Right cardiac atrium (tissue), 5 donors: ENCODE results near the gene LSG1. TPM values are rescaled to one million over a fixed set of nuclear protein-coding genes. Genes with fewer than 3 reads are reported as not detected.
A peak's percentile ranks its signal among the peaks of the same experiment; 100 is the strongest.

Source experiments
- ATAC-seq, 2 donors: fragments of 200-7000 bp; cut with Tn5 transposase; one replicate each; pipeline versions ENCODE4 v1.8.0 to v1.9.1; 2020; ENCODE audit warnings: moderate library complexity in 2 of 2, mild to moderate bottlenecking in 1 of 2
- DNase-seq, 3 donors: peaks; one replicate each; pipeline ENCODE4 v3.0.0-alpha.2; 2020
- H3K27ac ChIP-seq: one replicate; pipeline ENCODE4 v1.5.1; 2013; ENCODE audit warnings: mild to moderate bottlenecking, low read length, control low read depth, moderate library complexity
- H3K27me3 ChIP-seq: one replicate; pipeline ENCODE4 v1.6.1; 2013; ENCODE audit not compliant: control insufficient read depth, insufficient read depth
- H3K4me1 ChIP-seq: one replicate; pipeline ENCODE4 v1.6.1; 2013; ENCODE audit warnings: low read length; ENCODE audit not compliant: control insufficient read depth, insufficient read depth
- H3K4me3 ChIP-seq: one replicate; pipeline ENCODE4 v1.5.1; 2013; ENCODE audit warnings: low read length, control low read depth
- H3K9me3 ChIP-seq: one replicate; pipeline ENCODE4 v1.6.1; 2013; ENCODE audit warnings: low read length; ENCODE audit not compliant: control insufficient read depth
- WGBS: extraction: QIAGEN DNeasy Blood & Tissue Kit; methylation state at CpG from one replicate; pipeline ENCODE4 v1.1.7; 2013; 5-methylcytosine and 5-hydroxymethylcytosine counted together
- intact Hi-C, 4 donors: fragments of 100-400 bp; cut with DNase I; formaldehyde crosslinking; loops; one replicate each; pipeline versions ENCODE4 v1.11.0 to v1.14.0; 2022 to 2023
- polyA plus RNA-seq: library from polyadenylated mRNA; stranded (reverse); fragments of 200-250 nt; gene quantifications from one replicate; pipeline ENCODE4 v1.2.3, GENCODE V29; 2013
- total RNA-seq, 4 donors: library from RNA; stranded (reverse); fragmentation: NEBNext Ultra II Directional; extraction: Animal tissue kit (Norgen Biotek cat#: 25700); gene quantifications; one replicate each; pipeline ENCODE4 v1.2.1, GENCODE V29; 2021
- donor health status: healthy with polysubstance abuse.
- donor health status: DM: no; HTN: yes; CAD: no.
- donor health status: DM: no; HTN: no; CAD: no.
- donor health status: DM: no; HTN: yes; CAD: no; lungs with severe emphysema.
- donor health status: DM: yes; HTN: yes; CAD: no.

LSG1 gene
- total and polyA plus RNA-seq, 5 donors = 12.1 to 23.4 (median 17.7) TPM

GRCh38 chr3:194604126-194604525 lies 67.9 kb downstream of the LSG1 start:
- Histone ChIP-seq H3K27ac (no peak overlapping the region), H3K9me3 (no peaks in the 10 kb centered on the region), H3K4me3 (no peak overlapping the region), H3K4me1 (no peaks in the 10 kb centered on the region), H3K27me3 (no peaks in the 10 kb centered on the region)
- intact Hi-C loops = loop anchor here in 1 of 4 donors (2.0 kb wide), 1 partner anchor 55 kb away; no protein-coding TSS in a partner anchor
- WGBS = 91% methylated on average over 22 of the region's 22 CpGs
- DNase-seq = no peak
- no peak for ATAC-seq

- 64% methylated on average over 10 of the region's 10 CpGs for WGBS
- no peaks in the 10 kb centered on the region for H3K9me3 ChIP-seq
- H3K4me3 ChIP-seq = no peak overlapping the region
- intact Hi-C loops = no loop called here
- no peak overlapping the region for H3K27ac ChIP-seq
- no peaks in the 10 kb centered on the region for H3K27me3 ChIP-seq
- ATAC-seq = no peak
- no peaks in the 10 kb centered on the region for H3K4me1 ChIP-seq
- no peak for DNase-seq
Observed at GRCh38 chr3:194602669-194603171, 69.3 kb downstream of the LSG1 start.

- WGBS = 78% methylated on average over 25 of the region's 25 CpGs
- H3K4me3 ChIP-seq = no peak overlapping the region
- peak in 1 of 3 donors; percentile 74 for DNase-seq
- no peak overlapping the region for H3K27ac ChIP-seq
- H3K4me1 ChIP-seq = no peaks in the 10 kb centered on the region
- H3K27me3 ChIP-seq = no peaks in the 10 kb centered on the region
- no peaks in the 10 kb centered on the region for H3K9me3 ChIP-seq
- ATAC-seq = peak in 1 of 2 donors; percentile 73
- intact Hi-C loops = loop anchor here in 2 of 4 donors (5.0 to 10.0 kb wide), 2 partner anchors 127 to 264 kb away; no protein-coding TSS in a partner anchor
Observed at GRCh38 chr3:194598771-194599557, 73.0 kb downstream of the LSG1 start.

- Histone ChIP-seq H3K4me3 (no peak overlapping the region), H3K9me3 (no peaks in the 10 kb centered on the region), H3K27ac (no peak overlapping the region), H3K27me3 (no peaks in the 10 kb centered on the region), H3K4me1 (no peaks in the 10 kb centered on the region)
- DNase-seq (no peak), ATAC-seq (no peak)
- WGBS = 79% methylated on average over 5 of the region's 5 CpGs
- intact Hi-C loops = loop anchor here in 2 of 4 donors (5.0 to 10.0 kb wide), 2 partner anchors 125 to 262 kb away; no protein-coding TSS in a partner anchor
Observed at GRCh38 chr3:194596906-194597305, 75.1 kb downstream of the LSG1 start.

GRCh38 chr3:194592798-194593752 lies 78.9 kb downstream of the LSG1 start:
- 69% methylated on average over 10 of the region's 10 CpGs for WGBS
- H3K4me3 ChIP-seq = no peak overlapping the region
- H3K27me3 ChIP-seq = no peaks in the 10 kb centered on the region
- ATAC-seq (peak in 1 of 2 donors; percentile 17), DNase-seq (no peak)
- no peaks in the 10 kb centered on the region for H3K9me3 ChIP-seq
- H3K4me1 ChIP-seq = no peaks in the 10 kb centered on the region
- H3K27ac ChIP-seq = no peak overlapping the region
- intact Hi-C loops = loop anchor here in 1 of 4 donors (10.0 kb wide), 1 partner anchor 258 kb away; no protein-coding TSS in a partner anchor

Other genes with a start within 250 kb of the LSG1 start
- 100 to 1,000 TPM in 1 of 4 donors, 10 to 100 TPM in 3; 79.9 to 194 (median 93.6) TPM for gene ATP13A3, start 185.2 kb downstream of the LSG1 start, total RNA-seq
- gene ATP13A3, start 185.2 kb downstream of the LSG1 start, polyA plus RNA-seq = 28.2 TPM
- 10 to 100 TPM in 1 of 4 donors, 1 to 10 TPM in 3; 5.1 to 11.3 (median 8.5) TPM for gene TMEM44, start 38.8 kb downstream of the LSG1 start, total RNA-seq
- 7.6 TPM for gene TMEM44, start 38.8 kb downstream of the LSG1 start, polyA plus RNA-seq
- 1 to 10 TPM; 4.5 to 8.6 (median 6.5) TPM for gene FAM43A, start 13.7 kb upstream of the LSG1 start, total RNA-seq
- 8.8 TPM for gene FAM43A, start 13.7 kb upstream of the LSG1 start, polyA plus RNA-seq